ENCODE results near the gene GMIP.
"Not testable (repeated sequence)": the region's sequence is repeated elsewhere in the genome, so short reads cannot be mapped to it uniquely, and the experiment has no call there.

GMIP gene

DNA sequence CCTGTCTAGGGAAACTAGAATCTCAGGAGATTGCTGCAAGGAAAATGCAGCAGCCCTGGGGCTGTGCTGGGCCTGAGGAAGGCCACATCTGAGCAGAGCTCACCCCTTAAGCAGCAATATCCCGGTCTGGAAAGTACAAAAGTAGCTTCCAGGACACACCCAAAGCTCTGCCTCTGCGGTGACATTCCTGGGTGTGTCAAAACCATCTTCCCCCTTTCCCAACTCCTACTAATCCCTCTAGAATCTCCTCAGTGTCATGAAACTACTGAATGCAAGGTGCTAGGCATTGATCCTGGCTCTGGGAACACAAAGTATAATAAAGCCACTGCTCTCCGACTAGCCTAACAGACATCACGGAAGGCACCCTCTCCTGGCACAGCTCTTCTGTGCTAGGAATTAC, 30.0 kb downstream of the GMIP start:
- TF ChIP-seq, protein P1, sequence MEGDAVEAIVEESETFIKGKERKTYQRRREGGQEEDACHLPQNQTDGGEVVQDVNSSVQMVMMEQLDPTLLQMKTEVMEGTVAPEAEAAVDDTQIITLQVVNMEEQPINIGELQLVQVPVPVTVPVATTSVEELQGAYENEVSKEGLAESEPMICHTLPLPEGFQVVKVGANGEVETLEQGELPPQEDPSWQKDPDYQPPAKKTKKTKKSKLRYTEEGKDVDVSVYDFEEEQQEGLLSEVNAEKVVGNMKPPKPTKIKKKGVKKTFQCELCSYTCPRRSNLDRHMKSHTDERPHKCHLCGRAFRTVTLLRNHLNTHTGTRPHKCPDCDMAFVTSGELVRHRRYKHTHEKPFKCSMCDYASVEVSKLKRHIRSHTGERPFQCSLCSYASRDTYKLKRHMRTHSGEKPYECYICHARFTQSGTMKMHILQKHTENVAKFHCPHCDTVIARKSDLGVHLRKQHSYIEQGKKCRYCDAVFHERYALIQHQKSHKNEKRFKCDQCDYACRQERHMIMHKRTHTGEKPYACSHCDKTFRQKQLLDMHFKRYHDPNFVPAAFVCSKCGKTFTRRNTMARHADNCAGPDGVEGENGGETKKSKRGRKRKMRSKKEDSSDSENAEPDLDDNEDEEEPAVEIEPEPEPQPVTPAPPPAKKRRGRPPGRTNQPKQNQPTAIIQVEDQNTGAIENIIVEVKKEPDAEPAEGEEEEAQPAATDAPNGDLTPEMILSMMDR (IDR thresholded peaks at IDR 0.05; ENCODE audit: poor library complexity, severe bottlenecking) = no peak
- peaks cover 12% of the 10 kb centered on the region for H3K4me1 ChIP-seq (ENCODE audit: insufficient read depth, poor library complexity, severe bottlenecking)
- no peaks in the 10 kb centered on the region for H3K9me3 ChIP-seq (ENCODE audit: severe bottlenecking)
- no peak overlapping the region for H3K4me3 ChIP-seq (ENCODE audit: severe bottlenecking)
- H3K27me3 ChIP-seq (ENCODE audit: insufficient read depth, poor library complexity, severe bottlenecking) = no peaks in the 10 kb centered on the region
- 0 out of 2 replicates have a peak, but pooled peaks cover 2% of the 10 kb centered on the region for H3K36me3 ChIP-seq (ENCODE audit: low read depth)
- H3K27ac ChIP-seq (ENCODE audit: poor library complexity, severe bottlenecking) = peak overlapping the region; percentile 61
- DNase-seq (ENCODE audit: low spot score) = no peak
- peak; percentile 85 for ATAC-seq (ENCODE audit: low read depth)

DNA sequence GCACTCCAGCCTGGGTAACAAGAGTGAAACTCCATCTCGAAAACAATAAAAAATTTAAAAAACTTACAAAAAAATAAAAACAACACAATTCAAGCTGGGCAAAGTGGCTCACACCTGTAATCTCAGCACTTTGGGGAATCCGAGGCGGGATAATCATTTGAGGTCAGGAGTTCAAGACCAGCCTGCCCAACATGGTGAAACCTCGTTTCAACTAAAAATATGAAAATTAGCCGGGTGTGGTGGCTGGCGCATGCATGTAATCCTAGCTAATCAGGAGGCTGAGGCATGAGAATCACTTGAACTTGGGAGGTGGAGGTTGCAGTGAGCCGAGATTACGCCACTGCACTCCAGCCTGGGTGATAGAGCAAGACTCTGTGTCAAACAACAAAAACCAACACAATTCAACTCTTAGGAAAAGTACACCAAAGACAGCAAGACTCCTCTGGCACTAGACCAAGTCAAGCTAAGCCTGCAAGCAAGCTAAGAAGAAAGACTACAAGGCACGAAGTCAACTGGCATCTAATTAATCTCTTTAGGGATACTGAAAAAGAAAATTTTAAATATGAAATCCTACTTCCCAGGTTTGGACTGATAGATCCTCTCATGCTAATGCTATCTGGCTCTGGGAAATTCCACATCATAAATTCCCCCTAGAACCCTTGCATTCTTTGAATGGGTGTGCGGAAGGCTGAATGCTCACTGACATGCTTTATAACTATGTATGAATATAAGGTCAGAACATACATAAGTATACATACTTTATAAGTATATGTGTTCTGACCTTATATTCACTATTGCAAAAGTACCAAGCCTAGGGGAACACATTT, 32.9 kb downstream of the GMIP start:
- Histone ChIP-seq H3K27me3 (ENCODE audit: insufficient read depth, poor library complexity, severe bottlenecking) (no peaks in the 10 kb centered on the region), H3K27ac (ENCODE audit: poor library complexity, severe bottlenecking) (no peak overlapping the region), H3K4me1 (ENCODE audit: insufficient read depth, poor library complexity, severe bottlenecking) (peaks cover 24% of the 10 kb centered on the region), H3K4me3 (ENCODE audit: severe bottlenecking) (no peak overlapping the region), H3K36me3 (ENCODE audit: low read depth) (peaks cover 6% of the 10 kb centered on the region; the same call in 1 of the 2 replicates), H3K9me3 (ENCODE audit: severe bottlenecking) (no peaks in the 10 kb centered on the region)
- TF ChIP-seq, protein P1 (IDR thresholded peaks at IDR 0.05; ENCODE audit: poor library complexity, severe bottlenecking) = no peak
- DNase-seq (ENCODE audit: low spot score) (no peak), ATAC-seq (ENCODE audit: low read depth) (no peak)

DNA sequence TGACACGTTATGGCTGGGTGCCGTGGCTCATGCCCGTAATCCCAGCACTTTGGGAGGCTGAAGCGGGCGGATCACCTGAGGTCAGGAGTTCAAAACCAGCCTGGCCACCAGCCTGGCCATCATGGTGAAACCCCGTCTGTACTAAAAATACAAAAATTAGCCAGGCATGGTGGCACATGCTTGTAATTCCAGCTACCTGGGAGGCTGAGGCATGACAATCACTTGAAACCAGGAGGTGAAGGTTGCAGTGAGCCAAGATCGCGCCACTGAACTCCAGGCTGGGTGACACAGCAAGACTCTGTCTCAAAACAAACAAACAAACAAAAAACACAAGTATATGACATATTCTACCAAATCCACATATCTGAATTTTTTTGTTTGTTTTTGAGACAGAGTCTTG, 36.8 kb downstream of the GMIP start:
- not testable (repeated sequence) for ATAC-seq (ENCODE audit: low read depth); DNase-seq (ENCODE audit: low spot score)
- H3K27ac ChIP-seq (ENCODE audit: poor library complexity, severe bottlenecking) = peak overlapping the region; percentile 56

DNA sequence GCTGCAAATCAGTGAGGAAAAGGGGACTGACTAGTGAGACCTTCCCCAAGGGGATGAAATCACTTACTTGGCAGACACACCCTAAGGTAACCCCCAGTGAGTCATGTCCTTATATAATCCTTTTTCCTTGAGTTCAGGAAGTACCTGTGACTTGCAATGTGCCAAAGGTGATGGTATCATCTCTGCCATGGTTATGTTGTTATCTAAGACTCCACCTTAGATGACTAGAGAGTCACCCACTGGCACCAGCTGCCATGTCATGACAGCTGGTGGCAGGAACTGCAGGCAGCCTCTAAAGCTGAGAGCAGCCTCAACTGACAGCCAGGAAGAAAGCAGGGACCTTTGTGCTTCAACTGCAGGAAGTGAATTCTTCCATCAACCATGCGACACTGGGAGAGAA, 37.4 kb downstream of the GMIP start:
- Histone ChIP-seq H3K36me3 (ENCODE audit: low read depth) (peaks cover 3% of the 10 kb centered on the region; the same call in 1 of the 2 replicates), H3K4me3 (ENCODE audit: severe bottlenecking) (no peak overlapping the region), H3K27me3 (ENCODE audit: insufficient read depth, poor library complexity, severe bottlenecking) (no peaks in the 10 kb centered on the region), H3K27ac (ENCODE audit: poor library complexity, severe bottlenecking) (peak overlapping the region; percentile 56), H3K9me3 (ENCODE audit: severe bottlenecking) (no peaks in the 10 kb centered on the region), H3K4me1 (ENCODE audit: insufficient read depth, poor library complexity, severe bottlenecking) (peaks cover 38% of the 10 kb centered on the region)
- peak; percentile 75 for ATAC-seq (ENCODE audit: low read depth)
- TF ChIP-seq, protein P1 (IDR thresholded peaks at IDR 0.05; ENCODE audit: poor library complexity, severe bottlenecking) = no peak
- DNase-seq (ENCODE audit: low spot score) = no peak

More for the DNA sequence above, 36.8 kb downstream of the GMIP start:
- H3K4me1 ChIP-seq (ENCODE audit: insufficient read depth, poor library complexity, severe bottlenecking) = peaks cover 38% of the 10 kb centered on the region
- not testable (repeated sequence) for H3K9me3 ChIP-seq (ENCODE audit: severe bottlenecking); H3K4me3 ChIP-seq (ENCODE audit: severe bottlenecking); H3K36me3 ChIP-seq (ENCODE audit: low read depth); H3K27me3 ChIP-seq (ENCODE audit: insufficient read depth, poor library complexity, severe bottlenecking)

DNA sequence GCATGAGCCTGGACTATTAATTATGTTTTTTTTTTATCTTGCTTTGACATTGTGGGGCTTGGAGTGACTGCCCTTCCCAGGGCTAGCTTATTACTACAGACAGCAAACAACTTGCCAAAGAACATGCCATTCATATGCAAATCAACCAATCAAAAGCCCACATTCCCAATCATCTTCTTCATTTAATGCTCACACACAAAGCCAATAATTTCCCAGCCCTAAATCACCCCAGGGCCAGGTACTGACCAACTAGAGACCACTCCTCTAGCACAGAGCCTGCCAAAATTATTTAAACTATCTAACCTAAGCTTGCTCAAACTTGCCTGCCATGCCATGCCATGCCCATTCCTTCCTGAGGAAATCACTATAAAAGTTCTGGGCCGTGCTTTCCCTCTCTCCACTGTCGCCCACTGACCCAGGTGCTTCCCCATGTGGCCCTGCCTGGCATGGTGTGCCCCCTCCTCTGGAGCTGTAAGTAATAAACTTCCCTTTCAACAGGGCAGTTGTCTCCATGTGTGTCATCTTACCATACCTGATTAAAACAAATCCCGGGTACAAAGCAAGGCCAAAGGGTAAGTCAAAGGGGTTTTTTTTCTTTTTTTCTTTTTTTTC, 40.6 kb downstream of the GMIP start:
- TF ChIP-seq, protein P1 (IDR thresholded peaks at IDR 0.05; ENCODE audit: poor library complexity, severe bottlenecking) = no peak
- Histone ChIP-seq H3K4me3 (ENCODE audit: severe bottlenecking) (no peak overlapping the region), H3K36me3 (ENCODE audit: low read depth) (peaks cover 3% of the 10 kb centered on the region; the same call in 1 of the 2 replicates), H3K27ac (ENCODE audit: poor library complexity, severe bottlenecking) (peak overlapping the region; percentile 83), H3K27me3 (ENCODE audit: insufficient read depth, poor library complexity, severe bottlenecking) (no peaks in the 10 kb centered on the region), H3K4me1 (ENCODE audit: insufficient read depth, poor library complexity, severe bottlenecking) (peaks cover 38% of the 10 kb centered on the region), H3K9me3 (ENCODE audit: severe bottlenecking) (no peaks in the 10 kb centered on the region)
- ATAC-seq (ENCODE audit: low read depth) (peak; percentile 85), DNase-seq (ENCODE audit: low spot score) (no peak)
